SU-DHL-6 (cell line): ENCODE results near the gene FGD4.

Source experiments
- H2AFZ ChIP-seq: fragments of 200-600 bp; sonication (generic); 2 replicates; pipeline ENCODE4 v1.6.1; 2014; ENCODE audit warnings: low read depth, mild to moderate bottlenecking, moderate library complexity, mixed read lengths, antibody characterized with exemption, low read length; ENCODE audit not compliant: severe bottlenecking
- H3F3A ChIP-seq: fragments of 200-600 bp; shearing (Covaris generic); 2 replicates; pipeline ENCODE4 v1.6.0; 2016; ENCODE audit warnings: antibody characterized with exemption, mild to moderate bottlenecking; ENCODE audit not compliant: insufficient read depth
- H3K27ac ChIP-seq: fragments of 200-600 bp; sonication (generic); 2 replicates; pipeline ENCODE4 v1.5.1; 2016; ENCODE audit warnings: low read depth, mild to moderate bottlenecking, low read length, moderate library complexity, mixed read lengths
- H3K27me3 ChIP-seq: fragments of 200-600 bp; sonication (generic), shearing (Covaris generic); 2 replicates; pipeline ENCODE4 v1.6.0; 2014; ENCODE audit warnings: mild to moderate bottlenecking, low read length
- H3K36me3 ChIP-seq: fragments of 200-600 bp; sonication (generic); 2 replicates; pipeline ENCODE4 v1.6.1; 2014; ENCODE audit warnings: mild to moderate bottlenecking, low read length, mixed read lengths
- H3K4me2 ChIP-seq: fragments of 300-600, 200-600 bp; shearing (Covaris generic), sonication (generic); 2 replicates; pipeline ENCODE4 v1.6.0; 2014; ENCODE audit warnings: low read length, low read depth, mild to moderate bottlenecking; ENCODE audit not compliant: poor library complexity, severe bottlenecking
- H3K4me3 ChIP-seq: fragments of 200-600 bp; sonication (generic); 2 replicates; pipeline ENCODE4 v1.5.1; 2014; ENCODE audit warnings: antibody characterized with exemption, low read length, mild to moderate bottlenecking, mixed read lengths; ENCODE audit not compliant: insufficient read depth, poor library complexity, severe bottlenecking
- H3K79me2 ChIP-seq: fragments of 200-600 bp; sonication (generic); 2 replicates; pipeline ENCODE4 v1.6.1; 2014; ENCODE audit warnings: mild to moderate bottlenecking, low read length, moderate library complexity; ENCODE audit not compliant: insufficient read depth
- H3K9ac ChIP-seq: fragments of 200-600 bp; sonication (generic); 2 replicates; pipeline ENCODE4 v1.7.0; 2014; ENCODE audit warnings: mild to moderate bottlenecking, low read length
- H3K9me2 ChIP-seq: fragments of 200-600 bp; sonication (generic); replicated peaks from 2 replicates; pipeline ENCODE4 v1.6.1; 2014; ENCODE audit warnings: low read length; ENCODE audit not compliant: insufficient read depth
- H3K9me3 ChIP-seq: fragments of 200-600 bp; sonication (generic); 2 replicates; pipeline ENCODE4 v1.6.1; 2014; ENCODE audit warnings: low read length, mixed read lengths; ENCODE audit not compliant: insufficient read depth
- H4K20me1 ChIP-seq: fragments of 200-600 bp; sonication (generic); 2 replicates; pipeline ENCODE4 v1.6.1; 2014; ENCODE audit warnings: low read depth, mild to moderate bottlenecking, antibody characterized with exemption, low read length, moderate library complexity, mixed read lengths
- CTCF ChIP-seq: fragments of 200-600 bp; sonication (generic); IDR thresholded peaks from one replicate; pipeline ENCODE4 v1.5.1; 2017; ENCODE audit warnings: antibody characterized with exemption, mild to moderate bottlenecking, low read length, moderate library complexity; ENCODE audit not compliant: insufficient read depth, poor library complexity, severe bottlenecking
- EZH2phosphoT487 ChIP-seq: fragments of 200-600 bp; sonication (generic), shearing (Covaris generic); conservative IDR thresholded peaks from 2 replicates; pipeline ENCODE4 v1.6.1; 2018; ENCODE audit warnings: mild to moderate bottlenecking, antibody characterized with exemption, low read length, moderate library complexity, mixed read lengths

The FGD4 gene

GRCh38 chr12:32448586-32448985, 49.2 kb downstream of the FGD4 start:
- Histone ChIP-seq H3K9me3 (no peaks in the 10 kb centered on the region), H3K9me2 (no peaks in the 10 kb centered on the region), H3K27me3 (no peaks in the 10 kb centered on the region), H3K4me2 (no peak overlapping the region), H3K79me2 (no peaks in the 10 kb centered on the region), H3K36me3 (no peaks in the 10 kb centered on the region), H3F3A (no peaks in the 10 kb centered on the region), H4K20me1 (no peaks in the 10 kb centered on the region), H2AFZ (no peak overlapping the region), H3K4me3 (no peak overlapping the region), H3K9ac (no peak overlapping the region), H3K27ac (no peak overlapping the region)
- TF ChIP-seq CTCF (no peak), EZH2phosphoT487 (no peak)

GRCh38 chr12:32450363-32450762, 51.0 kb downstream of the FGD4 start:
- Histone ChIP-seq H3K27me3 (no peaks in the 10 kb centered on the region), H3K4me3 (no peak overlapping the region), H4K20me1 (no peaks in the 10 kb centered on the region), H3K9ac (no peak overlapping the region), H3F3A (no peaks in the 10 kb centered on the region), H3K79me2 (no peaks in the 10 kb centered on the region), H3K9me2 (no peaks in the 10 kb centered on the region), H2AFZ (no peak overlapping the region), H3K4me2 (no peak overlapping the region), H3K9me3 (no peaks in the 10 kb centered on the region), H3K27ac (no peak overlapping the region), H3K36me3 (no peaks in the 10 kb centered on the region)
- TF ChIP-seq EZH2phosphoT487 (no peak), CTCF (no peak)

GRCh38 chr12:32450768-32451167, 51.4 kb downstream of the FGD4 start:
- Histone ChIP-seq H3K27ac (no peak overlapping the region), H2AFZ (no peak overlapping the region), H3K9ac (no peak overlapping the region), H3K27me3 (no peaks in the 10 kb centered on the region), H3K4me2 (no peak overlapping the region), H3K36me3 (no peaks in the 10 kb centered on the region), H3K9me3 (no peaks in the 10 kb centered on the region), H3K79me2 (no peaks in the 10 kb centered on the region), H3F3A (no peaks in the 10 kb centered on the region), H4K20me1 (no peaks in the 10 kb centered on the region), H3K9me2 (no peaks in the 10 kb centered on the region), H3K4me3 (no peak overlapping the region)
- TF ChIP-seq EZH2phosphoT487 (no peak), CTCF (no peak)
